ENCODE measurements around the gene PSMA4. TPM values are rescaled to one million over a fixed set of nuclear protein-coding genes. Genes with fewer than 3 reads are reported as not detected.

PSMA4 gene
- total and polyA plus RNA-seq, 10 of the 15 experiments (the other 5 are each of a cell fraction or from before 2014, with no cell fraction given), result 210 to 1,221 (median 546) TPM

- no peak for TF ChIP-seq GABPA (IDR thresholded peaks at IDR 0.05; ENCODE audit: low read depth)
Measured at GRCh38 chr15:78565951-78566774, 25.9 kb downstream of the PSMA4 start (continued).

GRCh38 chr15:78567531-78567930 lies 27.3 kb downstream of the PSMA4 start:
- RAD21 ChIA-PET (ENCODE audit: unreplicated experiment), result interaction anchor here (0.7 to 2.3 kb wide), 2 partner anchors 9 to 27 kb away, joined by 3 to 11 read pairs; partner anchors contain the start of gene PSMA4
- TF ChIP-seq IKZF1 (conservative IDR thresholded peaks at IDR 0.05) (0 out of 2 replicates have a peak, but pooled peaks have one; percentile 11), ATF7 (IDR thresholded peaks at IDR 0.05; ENCODE audit: low read depth) (0 out of 2 replicates have a peak, but pooled peaks have one; percentile 17), SMAD1 (IDR thresholded peaks at IDR 0.05; ENCODE audit: low read depth, partially characterized antibody) (no peak), EZH2 (IDR thresholded peaks at IDR 0.05; ENCODE audit: borderline replicate concordance, control insufficient read depth, low read depth, low read length) (no peak)
- Histone ChIP-seq H4K20me1 (ENCODE audit: control insufficient read depth, insufficient read depth) (no peaks in the 10 kb centered on the region), H2AFZ (ENCODE audit: control insufficient read depth, low read depth, low read length) (no peak overlapping the region), H3K27ac (ENCODE audit: control insufficient read depth, insufficient read depth) (no peak overlapping the region), H3K9ac (ENCODE audit: control insufficient read depth, insufficient read depth, low read length) (no peak overlapping the region), H3K27me3 (replicated peaks in 1 of 2; ENCODE audit: control insufficient read depth in 2 of 2, insufficient read depth in 2 of 2, low read length in 1 of 2) (no peaks in the 10 kb centered on the region), H3K4me2 (ENCODE audit: control insufficient read depth, insufficient read depth) (peak overlapping the region; percentile 51), H3K36me3 (ENCODE audit: control insufficient read depth in 2 of 2, insufficient read depth in 2 of 2, low read length in 1 of 2) (no peaks in the 10 kb centered on the region), H3K9me3 (replicated peaks; ENCODE audit: control insufficient read depth, insufficient read depth, low read length) (no peaks in the 10 kb centered on the region), H3K4me3 (peak overlapping the region; percentile 57), H3K4me1 (ENCODE audit: control insufficient read depth, insufficient read depth, low read length) (peaks cover 5% of the 10 kb centered on the region), H3K79me2 (ENCODE audit: control insufficient read depth, insufficient read depth, low read length) (peaks cover 11% of the 10 kb centered on the region)
- no TSS peak for BruUV-seq (replicated peaks)
- POLR2A ChIA-PET, result interaction anchor here (0.5 to 1.6 kb wide), 2 partner anchors 27 to 313 kb away, joined by 4 to 7 read pairs; no protein-coding TSS in a partner anchor
- FAIRE-seq (no peak), DNase-seq (ENCODE audit: low read depth, low spot score) (no peak), ATAC-seq (peak; percentile 13; the same call in 2 of the 3 replicates)
- intact Hi-C loops (cut with micrococcal nuclease; ENCODE audit: unreplicated experiment) (no loop called here), in situ Hi-C loops (cut with MboI) (no loop called here)
- 62% methylated on average over 4 of the region's 4 CpGs for WGBS (ENCODE audit: insufficient coverage, insufficient replicate concordance, low lambda C conversion rate, missing lambda C conversion rate)
- CTCF ChIA-PET, result interaction anchor here (2.2 kb wide), 1 partner anchor 19 kb away, joined by 6 read pairs; no protein-coding TSS in a partner anchor
- SMC1A ChIA-PET (ENCODE audit: uncharacterized antibody, unreplicated experiment), result interaction anchor here (0.6 to 5.6 kb wide), 2 partner anchors 21 to 25 kb away, joined by 3 to 47 read pairs; partner anchors contain the start of gene PSMA4
